Mucosa of descending colon (tissue), 3 donors: ENCODE data around the gene UBR7. TPM values are rescaled to one million over a fixed set of nuclear protein-coding genes. Genes with fewer than 3 reads are reported as not detected.
"Not testable (repeated sequence)": the region's sequence is repeated elsewhere in the genome, so short reads cannot be mapped to it uniquely, and the experiment has no call there.

ENCODE experiments used
- ATAC-seq: fragments of 200-7000 bp; cut with Tn5 transposase; one replicate; pipeline ENCODE4 v1.9.1; 2020; ENCODE audit warnings: mild to moderate bottlenecking, moderate library complexity
- DNase-seq, 3 donors: peaks; one replicate each; pipeline ENCODE4 v3.0.0-alpha.2; 2020
- H3K36me3 ChIP-seq: fragments of 200-600 bp; one replicate; pipeline ENCODE4 v1.8.0; 2021; ENCODE audit warnings: low read depth, mild to moderate bottlenecking
- H3K4me1 ChIP-seq: fragments of 200-600 bp; one replicate; pipeline ENCODE4 v1.8.0; 2021; ENCODE audit warnings: low read depth, mild to moderate bottlenecking
- H3K4me3 ChIP-seq: fragments of 200-600 bp; one replicate; pipeline ENCODE4 v1.8.0; 2021; ENCODE audit warnings: mild to moderate bottlenecking
- H3K9me3 ChIP-seq: fragments of 200-600 bp; one replicate; pipeline ENCODE4 v1.8.0; 2021; ENCODE audit warnings: mild to moderate bottlenecking
- intact Hi-C, 2 donors: fragments of 100-400 bp; cut with DNase I in 1 of 2; cut with micrococcal nuclease in 1 of 2; formaldehyde crosslinking; loops; one replicate each; pipeline versions ENCODE4 v1.11.0 to v1.11.1; 2022; cut with DNase I, micrococcal nuclease
- total RNA-seq, 3 donors: library from RNA; stranded (reverse); fragmentation: NEBNext Ultra II Directional in 2 of 3; extraction: Animal tissue kit (Norgen Biotek cat#: 25700) in 2 of 3; gene quantifications; one replicate each; pipeline versions ENCODE4 v1.2.1 to v1.2.4, GENCODE V29; 2021 to 2023
- TF ChIP-seq, protein P1 (sequence below): fragments of 200-600 bp; IDR thresholded peaks from one replicate; pipeline ENCODE4 v1.8.0; 2022; ENCODE audit warnings: antibody characterized with exemption, mild to moderate bottlenecking
- donor health status: DM: no; HTN: no; CAD: no; lungs with moderate emphysema.
- donor health status: DM: no; HTN: no; CAD: no.
- donor health status: DM: no; HTN: yes; CAD: no.

Gene UBR7
- total RNA-seq, 3 donors from 2014 or later = 22.2 to 23.6 (median 22.4) TPM

DNA sequence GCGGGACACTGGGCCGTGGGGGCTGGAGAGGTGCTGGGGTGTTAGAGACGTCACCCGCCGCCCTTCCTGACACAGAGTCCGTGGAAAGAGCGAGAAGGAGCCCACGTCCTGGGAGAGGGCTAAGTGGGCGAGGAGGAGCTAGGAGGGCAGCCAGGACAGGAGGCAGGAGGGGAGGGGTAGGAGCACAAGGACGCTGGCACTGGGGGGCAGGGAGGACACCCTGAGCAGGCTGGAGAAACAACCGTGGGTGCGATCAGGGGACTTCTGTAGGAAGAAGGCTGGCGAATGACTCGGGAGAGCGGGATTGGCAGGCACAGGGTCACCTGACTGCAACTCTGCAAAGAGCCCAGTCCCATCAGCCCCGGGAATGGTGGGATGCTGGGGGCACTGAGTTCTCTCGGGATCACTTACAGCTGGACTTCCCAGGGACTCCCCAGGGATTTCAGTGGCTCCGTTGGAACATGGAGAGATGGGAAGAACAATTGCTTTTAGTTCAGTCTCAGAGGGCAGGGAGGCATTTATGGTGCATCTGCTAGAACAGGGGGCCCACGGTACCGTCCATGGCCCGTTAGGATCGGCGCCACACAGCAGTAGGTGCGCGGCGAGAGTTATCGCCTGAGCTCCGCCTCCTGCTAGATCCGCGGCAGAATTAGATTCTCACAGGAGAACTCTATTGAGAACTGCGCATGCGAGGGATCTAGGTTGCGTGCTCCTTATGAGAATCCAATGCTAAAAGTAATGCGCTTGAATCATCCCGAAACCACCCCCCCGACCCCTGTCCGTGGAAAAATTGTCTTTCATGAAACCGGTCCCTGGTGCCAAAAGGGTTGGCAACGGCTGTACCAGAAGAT lies 24.3 kb downstream of the UBR7 start:
- no peaks in the 10 kb centered on the region for H3K4me1 ChIP-seq

GRCh38 chr14:93232159-93232558 lies 25.1 kb downstream of the UBR7 start:
- Histone ChIP-seq H3K36me3 (no peaks in the 10 kb centered on the region), H3K4me3 (no peak overlapping the region), H3K4me1 (no peaks in the 10 kb centered on the region), H3K9me3 (no peaks in the 10 kb centered on the region)
- DNase-seq (no peak), ATAC-seq (no peak)
- TF ChIP-seq, protein P1, sequence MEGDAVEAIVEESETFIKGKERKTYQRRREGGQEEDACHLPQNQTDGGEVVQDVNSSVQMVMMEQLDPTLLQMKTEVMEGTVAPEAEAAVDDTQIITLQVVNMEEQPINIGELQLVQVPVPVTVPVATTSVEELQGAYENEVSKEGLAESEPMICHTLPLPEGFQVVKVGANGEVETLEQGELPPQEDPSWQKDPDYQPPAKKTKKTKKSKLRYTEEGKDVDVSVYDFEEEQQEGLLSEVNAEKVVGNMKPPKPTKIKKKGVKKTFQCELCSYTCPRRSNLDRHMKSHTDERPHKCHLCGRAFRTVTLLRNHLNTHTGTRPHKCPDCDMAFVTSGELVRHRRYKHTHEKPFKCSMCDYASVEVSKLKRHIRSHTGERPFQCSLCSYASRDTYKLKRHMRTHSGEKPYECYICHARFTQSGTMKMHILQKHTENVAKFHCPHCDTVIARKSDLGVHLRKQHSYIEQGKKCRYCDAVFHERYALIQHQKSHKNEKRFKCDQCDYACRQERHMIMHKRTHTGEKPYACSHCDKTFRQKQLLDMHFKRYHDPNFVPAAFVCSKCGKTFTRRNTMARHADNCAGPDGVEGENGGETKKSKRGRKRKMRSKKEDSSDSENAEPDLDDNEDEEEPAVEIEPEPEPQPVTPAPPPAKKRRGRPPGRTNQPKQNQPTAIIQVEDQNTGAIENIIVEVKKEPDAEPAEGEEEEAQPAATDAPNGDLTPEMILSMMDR = no peak
- intact Hi-C loops = no loop called here

More for the DNA sequence above, 24.3 kb downstream of the UBR7 start:
- Histone ChIP-seq H3K36me3 (no peaks in the 10 kb centered on the region), H3K4me3 (no peak overlapping the region), H3K9me3 (no peaks in the 10 kb centered on the region)
- DNase-seq = no peak
- intact Hi-C loops = no loop called here
- ATAC-seq = peak; percentile 57
- TF ChIP-seq, protein P1 = no peak

DNA sequence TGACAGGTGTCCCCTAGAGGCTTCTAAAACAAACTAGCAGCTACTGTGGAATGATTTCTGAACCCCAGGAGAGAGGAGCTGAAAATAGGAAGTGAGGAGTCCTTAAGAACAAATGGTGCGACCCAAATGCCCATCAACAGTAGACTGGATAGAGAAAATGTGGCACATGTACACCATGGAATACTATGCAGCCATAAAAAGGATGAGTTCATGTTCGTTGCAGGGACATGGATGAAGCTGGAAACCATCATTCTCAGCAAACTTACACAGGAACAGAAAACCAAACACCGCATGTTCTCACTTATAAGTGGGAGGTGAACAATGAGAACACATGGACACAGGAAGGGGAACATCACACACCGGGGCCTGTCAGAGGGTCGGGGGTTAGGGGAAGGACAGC lies 26.0 kb downstream of the UBR7 start:
- ATAC-seq, H3K4me3 ChIP-seq, H3K4me1 ChIP-seq, H3K9me3 ChIP-seq, H3K36me3 ChIP-seq, DNase-seq, intact Hi-C loops: not testable (repeated sequence)

DNA sequence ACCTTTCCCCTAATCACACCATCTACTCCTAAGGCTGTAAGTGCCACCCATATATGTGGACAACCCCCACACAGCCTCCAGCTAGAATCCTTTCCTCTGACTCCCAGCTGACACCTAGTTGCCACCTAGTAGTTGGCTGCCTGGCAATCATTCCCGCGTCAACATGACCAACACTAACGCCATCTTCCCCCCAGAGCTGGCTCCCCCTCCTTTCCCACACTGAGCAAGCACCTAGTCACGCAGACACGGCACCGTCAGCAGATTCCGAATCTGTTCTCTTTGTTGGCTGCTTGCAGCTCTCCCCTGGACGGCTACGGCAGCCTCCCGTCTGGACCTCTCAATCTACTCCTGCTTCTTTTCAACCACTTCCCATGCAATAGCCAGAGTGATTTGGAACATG lies 27.7 kb downstream of the UBR7 start:
- intact Hi-C loops = no loop called here
- H3K36me3 ChIP-seq = no peaks in the 10 kb centered on the region
- H3K4me3 ChIP-seq = no peak overlapping the region
- ATAC-seq (no peak), DNase-seq (no peak)
- no peaks in the 10 kb centered on the region for H3K4me1 ChIP-seq
- TF ChIP-seq, protein P1 = no peak
- no peaks in the 10 kb centered on the region for H3K9me3 ChIP-seq

- TF ChIP-seq, protein P1 = no peak
- H3K9me3 ChIP-seq = no peaks in the 10 kb centered on the region
- intact Hi-C loops = no loop called here
- ATAC-seq (peak; percentile 67), DNase-seq (peak in 1 of 3 donors; percentile 10)
- peaks cover under 1% of the 10 kb centered on the region for H3K36me3 ChIP-seq
- no peaks in the 10 kb centered on the region for H3K4me1 ChIP-seq
- no peak overlapping the region for H3K4me3 ChIP-seq
Measured at GRCh38 chr14:93239869-93240677, 33.0 kb downstream of the UBR7 start.

DNA sequence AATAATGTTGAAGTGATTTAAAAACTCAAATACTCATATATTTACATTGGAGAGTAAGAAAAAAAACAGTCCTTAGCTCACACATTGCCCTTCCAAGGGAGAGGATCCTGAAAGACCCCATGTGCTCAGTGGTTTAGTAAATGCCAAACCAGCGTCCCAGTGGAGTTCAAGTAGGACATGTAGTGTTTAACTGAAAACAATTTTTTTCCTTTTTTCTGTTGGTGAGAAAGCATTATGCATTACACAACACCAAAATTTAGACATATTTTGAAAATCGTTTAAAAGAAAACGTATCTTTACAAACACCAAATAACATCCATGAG lies 33.6 kb downstream of the UBR7 start:
- Histone ChIP-seq H3K4me1 (no peaks in the 10 kb centered on the region), H3K4me3 (no peak overlapping the region), H3K9me3 (no peaks in the 10 kb centered on the region), H3K36me3 (peaks cover 4% of the 10 kb centered on the region)
- TF ChIP-seq, protein P1 = no peak
- intact Hi-C loops = no loop called here
- no peak for DNase-seq
- ATAC-seq = no peak
